Heart left ventricle (tissue), 16 donors: ENCODE measurements around the gene ITIH5. TPM values are rescaled to one million over a fixed set of nuclear protein-coding genes. Genes with fewer than 3 reads are reported as not detected.
A peak's percentile ranks its signal among the peaks of the same experiment; 100 is the strongest.
"Not testable (repeated sequence)": the region's sequence is repeated elsewhere in the genome, so short reads cannot be mapped to it uniquely, and the experiment has no call there.

Experiments used
- ATAC-seq, 4 donors: fragments of 200-7000 bp; cut with Tn5 transposase; one replicate each; pipeline ENCODE4 v1.9.1; 2020 to 2022; ENCODE audit warnings: moderate library complexity in 4 of 4, mild to moderate bottlenecking in 3 of 4, moderate number of reproducible peaks in 1 of 4
- DNase-seq, 5 donors: peaks; one replicate each; pipeline ENCODE4 v3.0.0-alpha.2; 2020
- H3K27ac ChIP-seq, 12 donors: fragments of 200-600 bp; sonication (generic) in 4 of 12; one replicate each; pipeline versions ENCODE4 v1.5.0 to v1.8.0; 2016 to 2022; ENCODE audit warnings: mild to moderate bottlenecking in 2 of 12
- H3K27me3 ChIP-seq, 9 donors: fragments of 200-600 bp; sonication (generic) in 2 of 9; one replicate each; pipeline versions ENCODE4 v1.5.1 to v1.8.0; 2016 to 2022; ENCODE audit warnings: mild to moderate bottlenecking in 3 of 9
- H3K36me3 ChIP-seq, 9 donors: fragments of 200-600 bp; sonication (generic) in 2 of 9; one replicate each; pipeline versions ENCODE4 v1.5.0 to v1.8.0; 2018 to 2022; ENCODE audit warnings: mild to moderate bottlenecking in 2 of 9
- H3K4me1 ChIP-seq, 12 donors: fragments of 200-600 bp; sonication (generic) in 4 of 12; one replicate each; pipeline versions ENCODE4 v1.5.0 to v1.8.0; 2016 to 2022; ENCODE audit warnings: mild to moderate bottlenecking in 3 of 12
- H3K4me3 ChIP-seq, 12 donors: fragments of 200-600 bp; sonication (generic) in 4 of 12; one replicate each; pipeline versions ENCODE4 v1.5.0 to v1.8.0; 2017 to 2022; ENCODE audit warnings: mild to moderate bottlenecking in 9 of 12, moderate library complexity in 4 of 12
- H3K9me3 ChIP-seq, 12 donors: fragments of 200-600 bp; sonication (generic) in 4 of 12; one replicate each; pipeline versions ENCODE4 v1.5.0 to v1.8.0; 2016 to 2022; ENCODE audit warnings: mild to moderate bottlenecking in 1 of 12
- POLR2A ChIP-seq, 2 donors: fragments of 450-650 bp; IDR thresholded peaks; one replicate each; pipeline ENCODE4 v1.6.1; 2017; ENCODE audit warnings: antibody characterized with exemption in 2 of 2, mild to moderate bottlenecking in 2 of 2, moderate library complexity in 2 of 2
- WGBS, 4 donors: extraction: QIAGEN DNeasy Blood & Tissue Kit in 2 of 4; methylation state at CpG; one replicate each; pipeline versions ENCODE4 v1.1.5 to v1.1.7; 2013 to 2018; 5-methylcytosine and 5-hydroxymethylcytosine counted together
- intact Hi-C, 10 donors: fragments of 100-400 bp; cut with DNase I; formaldehyde crosslinking; loops; one replicate each; pipeline versions ENCODE4 v1.11.1 to v1.14.2; 2022
- polyA plus RNA-seq, 2 donors: library from polyadenylated mRNA; stranded (reverse); fragments of 200-250 nt; gene quantifications; one replicate each; pipeline ENCODE4 v1.2.3, GENCODE V29; 2013
- total RNA-seq, 9 donors: library from RNA; depleted of rRNA in 2 of 9; stranded (reverse); fragments of >200 nt in 2 of 9; fragmentation: NEBNext Ultra II Directional in 3 of 9; extraction: Animal tissue kit (Norgen Biotek cat#: 25700) in 3 of 9; gene quantifications; one replicate each; pipeline versions ENCODE4 v1.1.0 to v1.2.4, GENCODE V29; 2016 to 2023
- TF ChIP-seq, protein P1 (sequence below), 12 donors: fragments of 200-600 bp; sonication (generic) in 4 of 12; IDR thresholded peaks; one replicate each; pipeline versions ENCODE4 v1.5.0 to v1.8.0; 2018 to 2022; ENCODE audit warnings: antibody characterized with exemption in 12 of 12, mild to moderate bottlenecking in 5 of 12
- donor health status: ischemic (EF 13 %, LVEDD 7.1; RV severe dilation, severe dysfunction).
- donor health status: healthy with polysubstance abuse.
- donor health status: DM: no; HTN: yes; CAD: no.
- donor health status: DM: no; HTN: no; CAD: no.
- donor health status: ischemic (EF 25% LVEDD 6.9; RV normal size, moderate dysfunction).
- donor health status: ischemic (EF 25% LVEDD 5.7; RV mildly dilated, moderate dysfunction).
- donor health status: healthy.
- donor health status: DM: yes; HTN: yes; CAD: no.
- donor health status: ischemic (EF 35%, LVEDD 5.7; RV mildly dilated, moderate dysfunction).
- donor health status: nonischemic (EF 11% LVEDD 7.7; RV severe dilation, severe dysfunction).
- donor health status: DM: yes; HTN: yes; CAD: no.
- donor health status: PGD.
- donor health status: ischemic (EF 29% LVEDD 5.4; RV normal size, mild dysfunction).
- donor health status: nonischemic (EF 23%, LVEDD 6.1; RV moderate dilation, normal function).

Gene ITIH5
- total and polyA plus RNA-seq, 11 donors, result 2.7 to 20.4 (median 7.1) TPM

DNA sequence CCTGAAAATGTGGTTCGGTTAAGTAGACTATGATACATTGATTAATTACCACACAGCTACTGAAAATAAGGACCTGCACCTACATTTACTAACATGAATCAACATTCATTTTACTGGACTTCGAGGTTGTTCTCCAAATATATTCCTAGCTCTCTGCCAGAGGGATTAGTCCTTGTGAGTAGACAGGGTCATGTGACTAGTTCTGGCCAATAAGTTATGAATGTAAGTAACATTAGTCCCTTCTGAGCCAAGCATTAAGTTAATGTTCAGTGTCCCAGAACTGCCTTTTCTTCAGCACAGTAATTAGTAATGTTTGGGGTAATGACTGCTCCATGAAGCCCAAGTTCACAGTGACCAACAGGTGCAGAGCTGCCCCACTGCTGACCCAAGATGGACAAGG is 9.2 kb downstream of the ITIH5 start:
- H3K4me3 ChIP-seq, result no peak overlapping the region
- H3K27me3 ChIP-seq, result peaks cover 0 to 12% (median 0%) of the 10 kb centered on the region in 9 donors
- intact Hi-C loops, result no loop called here
- TF ChIP-seq POLR2A (IDR thresholded peaks at IDR 0.05), result no peak
- TF ChIP-seq, protein P1, sequence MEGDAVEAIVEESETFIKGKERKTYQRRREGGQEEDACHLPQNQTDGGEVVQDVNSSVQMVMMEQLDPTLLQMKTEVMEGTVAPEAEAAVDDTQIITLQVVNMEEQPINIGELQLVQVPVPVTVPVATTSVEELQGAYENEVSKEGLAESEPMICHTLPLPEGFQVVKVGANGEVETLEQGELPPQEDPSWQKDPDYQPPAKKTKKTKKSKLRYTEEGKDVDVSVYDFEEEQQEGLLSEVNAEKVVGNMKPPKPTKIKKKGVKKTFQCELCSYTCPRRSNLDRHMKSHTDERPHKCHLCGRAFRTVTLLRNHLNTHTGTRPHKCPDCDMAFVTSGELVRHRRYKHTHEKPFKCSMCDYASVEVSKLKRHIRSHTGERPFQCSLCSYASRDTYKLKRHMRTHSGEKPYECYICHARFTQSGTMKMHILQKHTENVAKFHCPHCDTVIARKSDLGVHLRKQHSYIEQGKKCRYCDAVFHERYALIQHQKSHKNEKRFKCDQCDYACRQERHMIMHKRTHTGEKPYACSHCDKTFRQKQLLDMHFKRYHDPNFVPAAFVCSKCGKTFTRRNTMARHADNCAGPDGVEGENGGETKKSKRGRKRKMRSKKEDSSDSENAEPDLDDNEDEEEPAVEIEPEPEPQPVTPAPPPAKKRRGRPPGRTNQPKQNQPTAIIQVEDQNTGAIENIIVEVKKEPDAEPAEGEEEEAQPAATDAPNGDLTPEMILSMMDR (IDR thresholded peaks at IDR 0.05), result no peak
- H3K27ac ChIP-seq, result peak overlapping the region in 1 of 12 donors; percentile 66
- no peaks in the 10 kb centered on the region for H3K9me3 ChIP-seq
- H3K4me1 ChIP-seq, result peaks cover 0 to 20% (median 0%) of the 10 kb centered on the region in 12 donors
- DNase-seq (no peak), ATAC-seq (no peak)
- H3K36me3 ChIP-seq, result peaks cover 0 to 14% (median 0%) of the 10 kb centered on the region in 9 donors
- WGBS, 4 donors, result 66 to 88% (median 82%) methylated on average over 2 of the region's 2 CpGs

DNA sequence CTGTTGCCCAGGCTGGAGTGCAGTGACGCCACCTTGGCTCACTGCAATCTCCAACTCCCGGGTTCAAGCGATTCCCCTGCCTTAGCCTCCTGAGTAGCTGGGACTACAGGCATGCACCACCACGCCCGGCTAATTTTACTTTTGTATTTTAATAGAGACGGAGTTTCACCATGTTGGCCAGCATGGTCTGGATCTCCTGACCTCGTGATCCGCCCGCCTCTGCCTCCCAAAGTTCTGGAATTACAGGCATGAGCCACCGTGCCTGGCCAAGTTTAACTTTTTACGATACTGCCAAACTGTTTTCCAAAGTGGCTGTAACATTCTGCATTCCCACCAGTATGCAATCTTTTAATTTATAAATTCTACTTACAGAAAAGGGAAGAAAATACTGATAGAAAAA is 9.7 kb downstream of the ITIH5 start:
- 90 to 93% (median 93%) methylated on average over 11 of the region's 11 CpGs for WGBS, 4 donors
- H3K27me3 ChIP-seq, DNase-seq, H3K9me3 ChIP-seq, H3K4me3 ChIP-seq, intact Hi-C loops, ATAC-seq: not testable (repeated sequence)
- Histone ChIP-seq H3K4me1 (peaks cover 0 to 20% (median 0%) of the 10 kb centered on the region in 12 donors), H3K36me3 (peaks cover 0 to 14% (median 0%) of the 10 kb centered on the region in 9 donors), H3K27ac (peak overlapping the region in 1 of 12 donors; percentile 66)

DNA sequence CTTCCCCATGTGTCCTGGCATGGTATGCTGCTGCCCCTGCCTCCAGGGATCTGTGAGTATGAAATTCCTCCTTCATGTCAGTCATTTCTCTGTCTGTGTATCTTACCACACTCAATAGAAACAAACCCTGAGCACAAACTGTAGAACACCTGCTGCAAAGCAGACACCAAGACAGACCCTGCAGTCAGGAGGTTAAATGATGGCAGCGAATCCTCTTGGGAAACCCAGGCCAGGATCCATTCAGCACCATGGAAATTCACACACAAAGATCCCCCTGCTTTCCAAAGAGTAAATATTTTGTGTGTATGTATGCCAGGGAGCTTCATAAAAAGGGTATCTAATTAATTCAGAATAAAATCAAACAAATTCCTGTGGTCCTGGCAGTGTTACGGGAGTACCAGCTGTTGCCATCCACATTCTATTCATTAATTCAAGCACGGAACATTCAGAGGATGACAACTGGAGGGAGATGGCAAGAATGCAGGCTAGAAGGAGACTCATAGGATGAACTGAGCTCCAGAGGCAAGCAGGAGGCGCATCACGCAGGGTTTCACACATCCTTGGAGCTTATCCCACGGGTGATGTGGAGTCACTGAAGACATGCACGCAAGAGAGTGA is 14.8 kb downstream of the ITIH5 start:
- peaks cover 0 to 5% (median 0%) of the 10 kb centered on the region in 12 donors for H3K9me3 ChIP-seq
- no peak for TF ChIP-seq POLR2A (IDR thresholded peaks at IDR 0.05)
- TF ChIP-seq, protein P1 (IDR thresholded peaks at IDR 0.05), result no peak
- H3K27me3 ChIP-seq, result no peaks in the 10 kb centered on the region
- DNase-seq (no peak), ATAC-seq (no peak)
- WGBS, 4 donors, result 85 to 94% (median 93%) methylated on average over 7 of the region's 7 CpGs
- H3K4me3 ChIP-seq, result no peak overlapping the region
- H3K4me1 ChIP-seq, result peaks cover 0 to 36% (median 7%) of the 10 kb centered on the region in 12 donors
- no peak overlapping the region for H3K27ac ChIP-seq
- intact Hi-C loops, result no loop called here
- peaks cover 0 to 14% (median 0%) of the 10 kb centered on the region in 9 donors for H3K36me3 ChIP-seq

DNA sequence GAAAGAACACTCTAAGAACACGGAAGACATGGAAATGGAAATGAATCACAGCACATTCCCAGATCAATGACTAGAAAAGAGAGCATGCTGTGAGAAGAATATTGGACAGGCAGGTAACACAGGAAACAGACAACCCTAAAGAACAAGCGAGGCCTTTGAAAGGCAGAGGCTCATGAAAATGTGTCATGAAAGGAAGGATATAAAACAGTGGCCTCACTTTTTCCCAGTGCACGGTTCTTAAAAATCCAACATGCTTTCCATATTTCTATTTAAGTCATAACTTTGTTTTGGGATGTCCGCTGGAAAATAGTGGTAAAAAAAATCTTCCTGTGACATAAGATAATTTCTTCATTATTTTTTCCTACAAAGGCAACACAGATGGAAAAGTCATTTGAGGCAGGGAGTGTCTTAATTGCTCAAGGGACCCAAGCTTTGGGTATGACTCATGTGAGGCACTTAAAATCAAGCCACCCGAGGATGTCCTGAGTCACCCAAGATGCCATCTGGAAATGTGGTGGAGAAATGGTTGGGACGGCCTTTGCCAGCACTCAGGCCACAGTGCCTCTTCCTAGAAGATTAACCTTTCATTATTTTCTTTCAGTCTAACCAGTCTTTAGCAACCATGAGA is 17.0 kb downstream of the ITIH5 start:
- intact Hi-C loops, result no loop called here
- ATAC-seq (peak; percentile 42 to 94 (median 89)), DNase-seq (peak in 3 of 5 donors; percentile 29 to 58 (median 45))
- WGBS, 4 donors, result 37 to 57% (median 42%) methylated on average over 6 of the region's 6 CpGs
- H3K27ac ChIP-seq, result peak overlapping the region in 11 of 12 donors; percentile 6 to 86 (median 61)
- peaks cover 0 to 11% (median 0%) of the 10 kb centered on the region in 9 donors for H3K36me3 ChIP-seq
- H3K4me3 ChIP-seq, result no peak overlapping the region
- no peak for TF ChIP-seq POLR2A (IDR thresholded peaks at IDR 0.05)
- TF ChIP-seq, protein P1 (IDR thresholded peaks at IDR 0.05), result no peak
- no peaks in the 10 kb centered on the region for H3K27me3 ChIP-seq
- peaks cover 0 to 32% (median 7%) of the 10 kb centered on the region in 12 donors for H3K4me1 ChIP-seq
- H3K9me3 ChIP-seq, result peaks cover 0 to 8% (median 0%) of the 10 kb centered on the region in 12 donors
